Measurements from ENCODE around the gene LBHD2.

Gene LBHD2

GRCh38 chr14:103055695-103056094, 28.3 kb upstream of the LBHD2 start:
- no peak for TF ChIP-seq CTCF (IDR thresholded peaks at IDR 0.05; ENCODE audit: control insufficient read depth, insufficient read depth, low read depth, low read length, missing control alignments)
- DNase-seq (ENCODE audit: low read depth), result no peak
- H3K4me3 ChIP-seq (ENCODE audit: control insufficient read depth, low read depth, low read length), result peak overlapping the region; percentile 80

GRCh38 chr14:103056322-103057027, 27.5 kb upstream of the LBHD2 start:
- no peak for TF ChIP-seq CTCF (IDR thresholded peaks at IDR 0.05; ENCODE audit: control insufficient read depth, insufficient read depth, low read depth, low read length, missing control alignments)
- DNase-seq (ENCODE audit: low read depth), result no peak
- peak overlapping the region; percentile 80 for H3K4me3 ChIP-seq (ENCODE audit: control insufficient read depth, low read depth, low read length)

- TF ChIP-seq CTCF (IDR thresholded peaks at IDR 0.05; ENCODE audit: control insufficient read depth, insufficient read depth, low read depth, low read length, missing control alignments), result no peak
- H3K4me3 ChIP-seq (ENCODE audit: control insufficient read depth, low read depth, low read length), result peak overlapping the region; percentile 80
- no peak for DNase-seq (ENCODE audit: low read depth)
Measured at GRCh38 chr14:103057028-103057371, 27.0 kb upstream of the LBHD2 start.

- peak; percentile 56 for DNase-seq (ENCODE audit: low read depth)
- H3K4me3 ChIP-seq (ENCODE audit: control insufficient read depth, low read depth, low read length), result peak within 1 kb of the TSS; percentile 93
- TF ChIP-seq CTCF (IDR thresholded peaks at IDR 0.05; ENCODE audit: control insufficient read depth, insufficient read depth, low read depth, low read length, missing control alignments), result no peak
Measured at GRCh38 chr14:103057372-103058163, 26.4 kb upstream of the LBHD2 start, which contains the start of gene CDC42BPB. Gene CDC42BPB (minus strand): TSS chr14:103057549. CDS start chr14:103057173, 376 bp downstream.

- H3K4me3 ChIP-seq (ENCODE audit: control insufficient read depth, low read depth, low read length), result peak overlapping the region; percentile 93
- no peak for TF ChIP-seq CTCF (IDR thresholded peaks at IDR 0.05; ENCODE audit: control insufficient read depth, insufficient read depth, low read depth, low read length, missing control alignments)
- no peak for DNase-seq (ENCODE audit: low read depth)
Measured at GRCh38 chr14:103058164-103059055, 25.6 kb upstream of the LBHD2 start.

- TF ChIP-seq CTCF (IDR thresholded peaks at IDR 0.05; ENCODE audit: control insufficient read depth, insufficient read depth, low read depth, low read length, missing control alignments), result no peak
- no peak for DNase-seq (ENCODE audit: low read depth)
- no peak overlapping the region for H3K4me3 ChIP-seq (ENCODE audit: control insufficient read depth, low read depth, low read length)
Measured at GRCh38 chr14:103059556-103059955, 24.5 kb upstream of the LBHD2 start.

All from AG09309 (cell line).